ENCODE measurements around the gene EPHA6.
"Not testable (repeated sequence)": the region's sequence is repeated elsewhere in the genome, so short reads cannot be mapped to it uniquely, and the experiment has no call there.

EPHA6 gene

GRCh38 chr3:97438131-97438530 lies 623.7 kb downstream of the EPHA6 start:
- no peak overlapping the region for H3K4me3 ChIP-seq (ENCODE audit: low read length)
- no peak for DNase-seq (ENCODE audit: low read depth)
- TF ChIP-seq, protein P1, sequence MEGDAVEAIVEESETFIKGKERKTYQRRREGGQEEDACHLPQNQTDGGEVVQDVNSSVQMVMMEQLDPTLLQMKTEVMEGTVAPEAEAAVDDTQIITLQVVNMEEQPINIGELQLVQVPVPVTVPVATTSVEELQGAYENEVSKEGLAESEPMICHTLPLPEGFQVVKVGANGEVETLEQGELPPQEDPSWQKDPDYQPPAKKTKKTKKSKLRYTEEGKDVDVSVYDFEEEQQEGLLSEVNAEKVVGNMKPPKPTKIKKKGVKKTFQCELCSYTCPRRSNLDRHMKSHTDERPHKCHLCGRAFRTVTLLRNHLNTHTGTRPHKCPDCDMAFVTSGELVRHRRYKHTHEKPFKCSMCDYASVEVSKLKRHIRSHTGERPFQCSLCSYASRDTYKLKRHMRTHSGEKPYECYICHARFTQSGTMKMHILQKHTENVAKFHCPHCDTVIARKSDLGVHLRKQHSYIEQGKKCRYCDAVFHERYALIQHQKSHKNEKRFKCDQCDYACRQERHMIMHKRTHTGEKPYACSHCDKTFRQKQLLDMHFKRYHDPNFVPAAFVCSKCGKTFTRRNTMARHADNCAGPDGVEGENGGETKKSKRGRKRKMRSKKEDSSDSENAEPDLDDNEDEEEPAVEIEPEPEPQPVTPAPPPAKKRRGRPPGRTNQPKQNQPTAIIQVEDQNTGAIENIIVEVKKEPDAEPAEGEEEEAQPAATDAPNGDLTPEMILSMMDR (IDR thresholded peaks at IDR 0.05; ENCODE audit: insufficient read depth, low read depth, low read length, missing control alignments): no peak

- H3K4me3 ChIP-seq (ENCODE audit: low read length): no peak overlapping the region
- TF ChIP-seq, protein P1 (IDR thresholded peaks at IDR 0.05; ENCODE audit: insufficient read depth, low read depth, low read length, missing control alignments): no peak
These were observed 625.0 kb downstream of the EPHA6 start for GRCh38 chr3:97439373-97439772.

DNA sequence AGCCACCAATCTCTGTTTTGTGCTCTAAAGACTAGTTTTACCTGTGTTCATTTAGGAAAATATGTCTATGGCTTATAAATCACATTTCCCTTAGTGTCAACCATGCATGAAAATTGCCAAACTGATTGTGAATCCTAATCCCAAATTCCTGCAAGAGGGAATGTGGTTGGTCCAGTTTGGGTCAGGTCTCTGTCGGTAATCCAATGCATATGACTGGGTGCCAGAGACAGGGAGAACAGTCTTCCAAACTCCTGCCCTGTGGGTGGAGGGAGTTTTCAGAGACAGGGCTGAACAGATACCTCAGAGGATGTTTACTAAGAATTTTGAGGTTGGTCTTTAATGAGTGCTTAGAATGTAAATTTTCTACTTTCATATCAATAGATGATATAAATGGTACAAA lies 649.6 kb downstream of the EPHA6 start:
- TF ChIP-seq, protein P1 (IDR thresholded peaks at IDR 0.05; ENCODE audit: insufficient read depth, low read depth, low read length, missing control alignments): no peak
- H3K4me3 ChIP-seq (ENCODE audit: low read length): no peak overlapping the region
- no peak for DNase-seq (ENCODE audit: low read depth)

More at GRCh38 chr3:97439373-97439772, 625.0 kb downstream of the EPHA6 start:
- no peak for DNase-seq (ENCODE audit: low read depth)

DNA sequence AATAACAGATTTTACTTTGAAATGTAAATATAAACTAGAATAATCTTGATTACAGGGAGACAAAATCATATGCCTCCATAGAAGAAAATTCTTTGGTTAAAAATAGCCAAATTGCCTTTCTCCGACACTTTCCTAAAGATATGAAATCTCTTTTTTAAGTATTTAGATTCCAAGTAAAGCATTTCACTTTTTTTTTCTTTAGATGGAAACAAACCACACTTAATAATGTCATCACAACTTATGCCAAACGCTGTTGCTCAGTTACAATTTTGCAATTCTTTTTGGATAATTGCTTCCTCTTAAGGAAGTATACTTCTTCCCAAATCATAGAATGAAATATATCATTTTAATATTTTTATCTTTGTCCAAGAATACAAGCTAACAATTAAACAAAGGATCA lies 656.1 kb downstream of the EPHA6 start:
- TF ChIP-seq, protein P1 (IDR thresholded peaks at IDR 0.05; ENCODE audit: insufficient read depth, low read depth, low read length, missing control alignments): no peak
- DNase-seq (ENCODE audit: low read depth): no peak
- H3K4me3 ChIP-seq (ENCODE audit: low read length): no peak overlapping the region

DNA sequence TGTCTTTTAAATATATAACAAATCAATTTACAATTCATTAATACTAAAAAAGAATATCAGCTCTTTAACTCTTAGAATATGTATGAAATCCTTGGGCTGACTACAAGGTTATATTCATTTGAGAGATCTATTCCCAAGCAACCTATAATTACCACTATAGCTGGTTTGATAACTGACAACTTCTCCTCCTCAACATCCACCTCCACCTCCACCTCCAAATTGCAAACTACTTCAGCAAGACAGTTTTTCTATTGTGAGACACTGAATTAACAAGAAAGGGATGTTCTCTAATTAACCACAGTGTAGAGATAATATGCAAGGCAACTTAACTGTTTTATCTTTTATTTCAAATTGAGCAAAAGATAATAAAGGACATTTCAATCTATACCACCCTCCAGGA lies 665.3 kb downstream of the EPHA6 start:
- no peak overlapping the region for H3K4me3 ChIP-seq (ENCODE audit: low read length)
- TF ChIP-seq, protein P1 (IDR thresholded peaks at IDR 0.05; ENCODE audit: insufficient read depth, low read depth, low read length, missing control alignments): no peak
- DNase-seq (ENCODE audit: low read depth): no peak

DNA sequence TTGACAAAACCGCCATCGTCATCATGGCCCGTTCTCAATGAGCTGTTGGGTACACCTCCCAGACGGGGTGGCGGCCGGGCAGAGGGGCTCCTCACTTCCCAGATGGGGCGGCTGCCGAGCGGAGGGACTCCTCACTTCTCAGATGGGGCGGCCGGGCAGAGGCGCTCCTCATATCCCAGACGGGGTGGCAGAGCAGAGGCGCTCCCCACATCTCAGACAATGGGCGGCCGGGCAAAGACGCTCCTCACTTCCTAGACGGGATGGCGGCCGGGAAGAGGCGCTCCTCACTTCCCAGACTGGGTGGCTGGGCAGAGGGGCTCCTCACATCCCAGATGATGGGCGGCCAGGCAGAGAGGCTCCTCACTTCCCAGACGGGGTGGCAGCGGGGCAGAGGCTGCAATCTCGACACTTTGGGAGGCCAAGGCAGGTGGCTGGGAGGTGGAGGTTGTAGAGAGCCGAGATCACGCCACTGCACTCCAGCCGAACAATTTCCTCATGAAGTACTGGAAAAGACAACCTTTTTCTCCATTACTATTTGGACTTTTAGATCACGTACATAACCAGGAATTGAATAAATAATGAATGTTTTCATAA lies 666.4 kb downstream of the EPHA6 start:
- not testable (repeated sequence) for H3K4me3 ChIP-seq (ENCODE audit: low read length); DNase-seq (ENCODE audit: low read depth)

DNA sequence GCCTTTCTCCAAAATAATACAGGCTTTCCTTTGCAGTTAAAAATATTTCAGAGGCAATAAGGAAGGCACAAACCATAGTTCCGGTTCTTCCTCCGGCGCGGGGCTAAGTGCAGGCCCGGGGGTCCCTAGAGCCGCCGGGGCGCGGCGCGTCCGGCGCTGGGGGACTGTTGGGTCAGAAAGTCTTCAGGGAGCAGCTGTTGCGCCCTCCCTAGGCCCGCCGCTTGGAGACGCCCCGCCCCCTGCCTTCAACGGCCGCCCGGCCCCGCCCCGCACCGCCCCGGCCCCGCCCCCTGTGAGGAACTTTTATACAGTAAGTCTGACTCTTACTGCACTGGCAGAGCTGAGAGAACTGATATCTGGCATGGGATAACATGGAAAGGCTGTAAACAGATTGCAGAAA lies 667.0 kb downstream of the EPHA6 start:
- H3K4me3 ChIP-seq (ENCODE audit: low read length): no peak overlapping the region
- TF ChIP-seq, protein P1 (IDR thresholded peaks at IDR 0.05; ENCODE audit: insufficient read depth, low read depth, low read length, missing control alignments): no peak

More for the DNA sequence above, 667.0 kb downstream of the EPHA6 start:
- DNase-seq (ENCODE audit: low read depth): no peak
